Mammary epithelial cell (primary cell): ENCODE data around the gene MOAP1.
A peak's percentile ranks its signal among the peaks of the same experiment; 100 is the strongest.

ENCODE experiments used
- CTCF ChIP-seq, 2 donors: IDR thresholded peaks in 1 of 2; conservative IDR thresholded peaks in 1 of 2; 2 replicates each; pipeline ENCODE4 v1.5.1; 2011 to 2012; ENCODE audit warnings: inconsistent platforms in 2 of 2, low read length in 2 of 2, mild to moderate bottlenecking in 2 of 2, control low read depth in 1 of 2, low read depth in 1 of 2; ENCODE audit not compliant: insufficient read depth in 1 of 2; ENCODE audit errors: extremely low read depth in 1 of 2
- EZH2 ChIP-seq: IDR thresholded peaks from 2 replicates; pipeline ENCODE4 v1.6.1; 2012; ENCODE audit warnings: low read length, inconsistent platforms, borderline replicate concordance

- TF ChIP-seq CTCF (conservative IDR thresholded peaks at IDR 0.05 in 1 of 2, IDR thresholded peaks at IDR 0.05 in 1 of 2; ENCODE audit: extremely low read depth in 1 of 2, insufficient read depth in 1 of 2, low read depth in 1 of 2, low read length in 2 of 2) (peak; percentile 41 to 59), EZH2 (no peak)
Observed at GRCh38 chr14:93160353-93160801, 24.3 kb downstream of the MOAP1 start.
